Gastrocnemius medialis (tissue), 4 donors: ENCODE measurements around the gene HRC.

ENCODE experiments used
- POLR2A ChIP-seq, 2 donors: fragments of 450-650 bp; IDR thresholded peaks; one replicate each; pipeline ENCODE4 v1.6.1; 2017; ENCODE audit warnings: antibody characterized with exemption in 2 of 2, mild to moderate bottlenecking in 2 of 2, moderate library complexity in 2 of 2
- TF ChIP-seq, protein P1 (sequence below), 5 experiments: fragments of 450-650 bp in 3 of 5; fragments of 200-600 bp in 2 of 5; sonication (generic) in 2 of 5; IDR thresholded peaks in 4 of 5; conservative IDR thresholded peaks in 1 of 5; 1 replicate in 4 of 5; 2 replicates in 1 of 5; pipeline ENCODE4 v1.5.1; 2016 to 2019; ENCODE audit warnings: antibody characterized with exemption in 5 of 5, mild to moderate bottlenecking in 3 of 5, moderate library complexity in 3 of 5

DNA sequence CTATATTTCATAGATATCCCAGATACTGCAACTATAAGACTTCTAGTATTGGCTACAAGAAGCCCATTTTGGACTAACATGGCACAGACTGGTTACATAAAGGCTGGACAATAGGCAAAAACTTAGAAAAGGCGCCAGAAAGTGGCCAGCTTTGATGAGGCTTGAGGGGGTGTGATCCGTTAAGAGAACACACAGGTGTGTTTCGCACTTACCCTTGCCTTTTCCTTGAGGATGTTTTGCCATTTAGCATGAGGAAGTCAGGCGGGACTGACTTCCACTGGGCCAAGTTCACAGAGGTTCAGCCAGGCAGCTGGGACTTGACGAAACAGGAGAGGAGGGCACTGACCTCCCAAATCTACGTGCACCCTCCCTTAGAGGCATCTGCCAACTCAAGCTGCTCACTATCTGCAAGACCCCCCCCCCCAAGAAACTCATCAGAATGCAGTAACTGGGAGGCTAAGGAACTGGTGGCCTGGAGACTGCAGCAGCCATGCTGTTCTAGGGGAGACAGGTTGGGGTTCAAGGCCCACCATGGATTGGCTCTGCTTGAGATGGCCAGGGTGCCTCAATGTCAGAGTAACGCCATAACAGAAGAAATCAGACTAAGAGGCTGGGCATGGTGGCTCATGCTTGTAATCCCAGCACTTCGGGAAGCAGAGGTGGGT lies 45.5 kb downstream of the HRC start:
- TF ChIP-seq, protein P1, sequence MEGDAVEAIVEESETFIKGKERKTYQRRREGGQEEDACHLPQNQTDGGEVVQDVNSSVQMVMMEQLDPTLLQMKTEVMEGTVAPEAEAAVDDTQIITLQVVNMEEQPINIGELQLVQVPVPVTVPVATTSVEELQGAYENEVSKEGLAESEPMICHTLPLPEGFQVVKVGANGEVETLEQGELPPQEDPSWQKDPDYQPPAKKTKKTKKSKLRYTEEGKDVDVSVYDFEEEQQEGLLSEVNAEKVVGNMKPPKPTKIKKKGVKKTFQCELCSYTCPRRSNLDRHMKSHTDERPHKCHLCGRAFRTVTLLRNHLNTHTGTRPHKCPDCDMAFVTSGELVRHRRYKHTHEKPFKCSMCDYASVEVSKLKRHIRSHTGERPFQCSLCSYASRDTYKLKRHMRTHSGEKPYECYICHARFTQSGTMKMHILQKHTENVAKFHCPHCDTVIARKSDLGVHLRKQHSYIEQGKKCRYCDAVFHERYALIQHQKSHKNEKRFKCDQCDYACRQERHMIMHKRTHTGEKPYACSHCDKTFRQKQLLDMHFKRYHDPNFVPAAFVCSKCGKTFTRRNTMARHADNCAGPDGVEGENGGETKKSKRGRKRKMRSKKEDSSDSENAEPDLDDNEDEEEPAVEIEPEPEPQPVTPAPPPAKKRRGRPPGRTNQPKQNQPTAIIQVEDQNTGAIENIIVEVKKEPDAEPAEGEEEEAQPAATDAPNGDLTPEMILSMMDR (IDR thresholded peaks at IDR 0.05 in 4 of 5, conservative IDR thresholded peaks at IDR 0.05 in 1 of 5) = no peak
- no peak for TF ChIP-seq POLR2A (IDR thresholded peaks at IDR 0.05)
